Astrocyte of the cerebellum (primary cell): ENCODE results near the gene S100A5.
A peak's percentile ranks its signal among the peaks of the same experiment; 100 is the strongest.

Source experiments
- DNase-seq: peaks from one replicate; pipeline ENCODE4 v3.0.0-alpha.2; 2011; ENCODE audit warnings: low read depth
- H3K4me3 ChIP-seq: 2 replicates; pipeline ENCODE4 v1.5.1; 2011; ENCODE audit warnings: mild to moderate bottlenecking, low read depth, low read length, moderate library complexity
- CTCF ChIP-seq: IDR thresholded peaks from 2 replicates; pipeline ENCODE4 v1.5.1; 2012; ENCODE audit warnings: low read length, low read depth, moderate library complexity, mild to moderate bottlenecking; ENCODE audit errors: missing control alignments
- in situ Hi-C: cut with HindIII; loops from 2 replicates; pipeline ENCODE4 v1.10.0; 2017; ENCODE audit warnings: low sequenced_read_pairs

Gene S100A5

GRCh38 chr1:153503766-153504165 is 37.0 kb downstream of the S100A5 start:
- no peak for DNase-seq
- in situ Hi-C loops, result no loop called here
- no peak overlapping the region for H3K4me3 ChIP-seq
- TF ChIP-seq CTCF, result no peak

DNA sequence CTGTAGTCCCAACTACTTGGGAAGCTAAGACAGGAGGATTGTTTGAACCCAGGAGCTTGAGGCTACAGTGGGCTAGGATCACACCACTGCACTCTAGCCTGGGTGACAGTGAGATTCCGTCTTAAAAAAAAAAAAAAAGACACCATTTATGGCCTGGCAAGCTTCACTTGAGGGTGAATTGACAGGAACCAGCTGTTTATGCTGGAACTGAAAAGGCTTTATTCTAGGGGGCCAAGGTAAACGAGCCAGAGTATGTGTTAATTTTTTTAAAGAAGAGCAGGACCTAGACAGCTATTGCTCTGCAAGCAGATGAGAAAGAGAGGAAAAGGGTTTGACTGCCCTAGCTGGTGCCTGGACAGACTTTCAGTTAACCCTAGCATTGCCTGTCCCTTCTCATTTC is 42.0 kb downstream of the S100A5 start:
- in situ Hi-C loops, result no loop called here
- no peak for TF ChIP-seq CTCF
- no peak overlapping the region for H3K4me3 ChIP-seq
- no peak for DNase-seq

DNA sequence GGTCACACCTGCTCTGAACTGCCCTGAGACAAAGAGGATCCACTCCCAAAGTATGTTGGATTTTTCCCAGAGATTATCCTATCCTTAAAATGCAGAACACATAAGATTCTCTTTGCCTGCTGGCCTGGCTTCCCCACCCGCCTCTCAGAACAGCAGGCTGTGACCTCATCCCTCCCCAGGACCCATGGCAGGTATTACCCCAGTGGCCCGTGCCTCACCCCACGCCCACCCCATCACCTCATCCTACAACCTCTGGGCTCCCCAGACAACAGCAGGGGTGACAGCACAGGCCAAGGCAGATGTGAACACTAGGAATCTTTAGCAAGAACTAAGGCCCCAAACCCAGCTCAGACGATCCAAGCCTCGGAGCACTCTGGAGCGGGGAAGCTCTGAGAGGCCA is 45.2 kb downstream of the S100A5 start:
- no peak for DNase-seq
- no peak for TF ChIP-seq CTCF
- in situ Hi-C loops, result no loop called here
- H3K4me3 ChIP-seq, result no peak overlapping the region

- in situ Hi-C loops, result loop anchor here (5.0 kb wide), 1 partner anchor 128 kb away; no protein-coding TSS in a partner anchor
- no peak overlapping the region for H3K4me3 ChIP-seq
- peak; percentile 36 for DNase-seq
- TF ChIP-seq CTCF, result peak; percentile 91
Measured at GRCh38 chr1:153494976-153495535, 45.7 kb downstream of the S100A5 start.

- in situ Hi-C loops, result loop anchor here (5.0 kb wide), 1 partner anchor 126 kb away; no protein-coding TSS in a partner anchor
- no peak for DNase-seq
- no peak overlapping the region for H3K4me3 ChIP-seq
- TF ChIP-seq CTCF, result no peak
Measured at GRCh38 chr1:153493343-153493960, 47.3 kb downstream of the S100A5 start.

- H3K4me3 ChIP-seq, result no peak overlapping the region
- in situ Hi-C loops, result loop anchor here (5.0 kb wide), 1 partner anchor 123 kb away; no protein-coding TSS in a partner anchor
- TF ChIP-seq CTCF, result no peak
- peak; percentile 83 for DNase-seq
Measured at GRCh38 chr1:153490272-153491051, 50.3 kb downstream of the S100A5 start.
